Skeletal muscle satellite cell (primary cell): Measurements from ENCODE around the gene DSCAM.
"Not testable (repeated sequence)": the region's sequence is repeated elsewhere in the genome, so short reads cannot be mapped to it uniquely, and the experiment has no call there.

Experiments
- H3K27me3 ChIP-seq: 2 replicates; pipeline ENCODE4 v1.7.0; 2013; ENCODE audit warnings: low read length; ENCODE audit not compliant: control insufficient read depth, insufficient read depth
- H3K36me3 ChIP-seq: 2 replicates; pipeline ENCODE4 v1.7.0; 2013; ENCODE audit warnings: mild to moderate bottlenecking, control low read depth, low read length; ENCODE audit not compliant: insufficient read depth
- H3K4me1 ChIP-seq: 2 replicates; pipeline ENCODE4 v1.7.0; 2013; ENCODE audit warnings: low read length; ENCODE audit not compliant: control insufficient read depth, insufficient read depth
- H3K4me2 ChIP-seq: 2 replicates; pipeline ENCODE4 v1.7.0; 2013; ENCODE audit warnings: mild to moderate bottlenecking, low read length
- H3K4me3 ChIP-seq: 2 replicates; pipeline ENCODE4 v1.7.0; 2013; ENCODE audit warnings: low read length
- H3K9ac ChIP-seq: 2 replicates; pipeline ENCODE4 v1.7.0; 2013; ENCODE audit warnings: mild to moderate bottlenecking, low read depth, low read length, moderate library complexity
- H3K9me3 ChIP-seq: replicated peaks from 2 replicates; pipeline ENCODE4 v1.7.0; 2013; ENCODE audit warnings: mild to moderate bottlenecking, control low read depth, low read length

The DSCAM gene

GRCh38 chr21:40466893-40467483, 380.0 kb downstream of the DSCAM start:
- no peak overlapping the region for H3K9ac ChIP-seq
- no peak overlapping the region for H3K4me2 ChIP-seq
- no peak overlapping the region for H3K4me3 ChIP-seq
- no peaks in the 10 kb centered on the region for H3K36me3 ChIP-seq
- H3K4me1 ChIP-seq: no peaks in the 10 kb centered on the region
- peaks cover 15% of the 10 kb centered on the region for H3K9me3 ChIP-seq
- no peaks in the 10 kb centered on the region for H3K27me3 ChIP-seq

- Histone ChIP-seq H3K27me3 (no peaks in the 10 kb centered on the region), H3K4me2 (no peak overlapping the region), H3K9ac (no peak overlapping the region), H3K4me3 (no peak overlapping the region), H3K4me1 (no peaks in the 10 kb centered on the region), H3K36me3 (no peaks in the 10 kb centered on the region), H3K9me3 (peaks cover 19% of the 10 kb centered on the region)
These were observed 381.6 kb downstream of the DSCAM start for GRCh38 chr21:40465382-40465781.

GRCh38 chr21:40463176-40463575, 383.8 kb downstream of the DSCAM start:
- Histone ChIP-seq H3K4me3 (no peak overlapping the region), H3K4me2 (no peak overlapping the region), H3K4me1 (no peaks in the 10 kb centered on the region), H3K9me3 (peaks cover 16% of the 10 kb centered on the region), H3K9ac (no peak overlapping the region), H3K36me3 (no peaks in the 10 kb centered on the region), H3K27me3 (no peaks in the 10 kb centered on the region)

GRCh38 chr21:40461008-40461407, 385.9 kb downstream of the DSCAM start:
- H3K4me1 ChIP-seq: no peaks in the 10 kb centered on the region
- peaks cover 16% of the 10 kb centered on the region for H3K9me3 ChIP-seq
- H3K4me3 ChIP-seq: no peak overlapping the region
- no peak overlapping the region for H3K9ac ChIP-seq
- H3K4me2 ChIP-seq: no peak overlapping the region
- no peaks in the 10 kb centered on the region for H3K36me3 ChIP-seq
- H3K27me3 ChIP-seq: no peaks in the 10 kb centered on the region

GRCh38 chr21:40457741-40458140, 389.2 kb downstream of the DSCAM start:
- Histone ChIP-seq H3K27me3 (no peaks in the 10 kb centered on the region), H3K9ac (no peak overlapping the region), H3K36me3 (no peaks in the 10 kb centered on the region), H3K4me3 (no peak overlapping the region), H3K4me1 (no peaks in the 10 kb centered on the region), H3K9me3 (peaks cover 5% of the 10 kb centered on the region), H3K4me2 (no peak overlapping the region)

GRCh38 chr21:40454057-40454456, 392.9 kb downstream of the DSCAM start:
- Histone ChIP-seq H3K4me2 (no peak overlapping the region), H3K27me3 (no peaks in the 10 kb centered on the region), H3K4me1 (no peaks in the 10 kb centered on the region), H3K36me3 (no peaks in the 10 kb centered on the region), H3K9ac (no peak overlapping the region), H3K9me3 (peaks cover 5% of the 10 kb centered on the region), H3K4me3 (no peak overlapping the region)

- Histone ChIP-seq H3K4me3 (no peak overlapping the region), H3K36me3 (no peaks in the 10 kb centered on the region), H3K9me3 (peaks cover 5% of the 10 kb centered on the region), H3K4me2 (no peak overlapping the region), H3K9ac (no peak overlapping the region), H3K27me3 (no peaks in the 10 kb centered on the region), H3K4me1 (no peaks in the 10 kb centered on the region)
These were observed 393.8 kb downstream of the DSCAM start for GRCh38 chr21:40453183-40453582.

GRCh38 chr21:40452548-40452947, 394.4 kb downstream of the DSCAM start:
- Histone ChIP-seq H3K4me2 (no peak overlapping the region), H3K27me3 (no peaks in the 10 kb centered on the region), H3K9ac (no peak overlapping the region), H3K4me3 (no peak overlapping the region), H3K36me3 (no peaks in the 10 kb centered on the region), H3K9me3 (peaks cover 5% of the 10 kb centered on the region), H3K4me1 (no peaks in the 10 kb centered on the region)

GRCh38 chr21:40447016-40447415, 399.9 kb downstream of the DSCAM start:
- peaks cover 29% of the 10 kb centered on the region for H3K9me3 ChIP-seq
- H3K36me3 ChIP-seq: no peaks in the 10 kb centered on the region
- H3K4me1 ChIP-seq: no peaks in the 10 kb centered on the region
- H3K4me3 ChIP-seq: no peak overlapping the region
- no peak overlapping the region for H3K4me2 ChIP-seq
- H3K9ac ChIP-seq: no peak overlapping the region
- no peaks in the 10 kb centered on the region for H3K27me3 ChIP-seq

GRCh38 chr21:40445349-40445921, 401.5 kb downstream of the DSCAM start:
- no peaks in the 10 kb centered on the region for H3K4me1 ChIP-seq
- H3K27me3 ChIP-seq: no peaks in the 10 kb centered on the region
- peaks cover 29% of the 10 kb centered on the region for H3K9me3 ChIP-seq
- no peak overlapping the region for H3K4me3 ChIP-seq
- no peaks in the 10 kb centered on the region for H3K36me3 ChIP-seq
- no peak overlapping the region for H3K9ac ChIP-seq
- no peak overlapping the region for H3K4me2 ChIP-seq

- H3K27me3 ChIP-seq, H3K4me2 ChIP-seq, H3K4me1 ChIP-seq, H3K9ac ChIP-seq, H3K36me3 ChIP-seq, H3K4me3 ChIP-seq: not testable (repeated sequence)
- H3K9me3 ChIP-seq: peaks cover 19% of the 10 kb centered on the region
These were observed 407.4 kb downstream of the DSCAM start for GRCh38 chr21:40439581-40439980.

GRCh38 chr21:40438616-40439015, 408.3 kb downstream of the DSCAM start:
- no peak overlapping the region for H3K4me3 ChIP-seq
- no peak overlapping the region for H3K9ac ChIP-seq
- H3K9me3 ChIP-seq: peaks cover 10% of the 10 kb centered on the region
- H3K27me3 ChIP-seq: no peaks in the 10 kb centered on the region
- no peaks in the 10 kb centered on the region for H3K36me3 ChIP-seq
- H3K4me1 ChIP-seq: no peaks in the 10 kb centered on the region
- no peak overlapping the region for H3K4me2 ChIP-seq
